MM.1S (cell line): ENCODE measurements around the gene ZDHHC11.

Source experiments
- DNase-seq: peaks from one replicate; pipeline ENCODE4 v3.0.0-alpha.2; 2015
- H2AFZ ChIP-seq: fragments of 300-600 bp; sonication (generic); 2 replicates; pipeline ENCODE4 v1.6.0; 2016; ENCODE audit warnings: antibody characterized with exemption, low read length
- H3F3A ChIP-seq: fragments of 300-600 bp; sonication (generic); 2 replicates; pipeline ENCODE4 v1.6.1; 2016; ENCODE audit warnings: mild to moderate bottlenecking, antibody characterized with exemption, low read length, moderate library complexity, mixed read lengths; ENCODE audit not compliant: insufficient read depth
- H3K27ac ChIP-seq: fragments of 300-600 bp; sonication (generic); 2 replicates; pipeline ENCODE4 v1.5.1; 2016; ENCODE audit warnings: mild to moderate bottlenecking, low read length
- H3K27me3 ChIP-seq: fragments of 300-600 bp; sonication (generic); replicated peaks from 2 replicates; pipeline ENCODE4 v1.6.0; 2016; ENCODE audit warnings: low read length; ENCODE audit not compliant: insufficient read depth
- H3K36me3 ChIP-seq: fragments of 300-600 bp; sonication (generic); replicated peaks from 2 replicates; pipeline ENCODE4 v1.6.1; 2016; ENCODE audit warnings: mild to moderate bottlenecking, low read length, mixed read lengths; ENCODE audit not compliant: insufficient read depth
- H3K4me1 ChIP-seq: fragments of 300-600 bp; sonication (generic); 2 replicates; pipeline ENCODE4 v1.6.1; 2016; ENCODE audit warnings: low read length, mixed read lengths
- H3K4me2 ChIP-seq: fragments of 300-600 bp; sonication (generic); 2 replicates; pipeline ENCODE4 v1.6.0; 2016; ENCODE audit warnings: low read depth, low read length
- H3K4me3 ChIP-seq: fragments of 300-600 bp; sonication (generic); 2 replicates; pipeline ENCODE4 v1.5.1; 2016; ENCODE audit warnings: low read length, mixed read lengths
- H3K79me2 ChIP-seq: fragments of 300-600 bp; sonication (generic); 2 replicates; pipeline ENCODE4 v1.6.1; 2016; ENCODE audit warnings: mixed run types, low read length, mixed read lengths
- H3K9ac ChIP-seq: fragments of 300-600 bp; sonication (generic); 2 replicates; pipeline ENCODE4 v1.6.1; 2016; ENCODE audit warnings: low read length, mixed read lengths
- H3K9me2 ChIP-seq: fragments of 300-600 bp; sonication (generic); replicated peaks from 2 replicates; pipeline ENCODE4 v1.6.1; 2016; ENCODE audit warnings: mild to moderate bottlenecking, low read length, mixed read lengths; ENCODE audit not compliant: insufficient read depth
- H3K9me3 ChIP-seq: fragments of 300-600 bp; sonication (generic); replicated peaks from 2 replicates; pipeline ENCODE4 v1.6.1; 2016; ENCODE audit warnings: mild to moderate bottlenecking, low read length, mixed read lengths; ENCODE audit not compliant: insufficient read depth
- H4K20me1 ChIP-seq: fragments of 300-600 bp; sonication (generic); 2 replicates; pipeline ENCODE4 v1.6.1; 2016; ENCODE audit warnings: mild to moderate bottlenecking, low read length, moderate library complexity, mixed read lengths; ENCODE audit not compliant: insufficient read depth
- EZH2 ChIP-seq: fragments of 300-600 bp; sonication (generic); optimal IDR thresholded peaks from 2 replicates; pipeline ENCODE3; 2017; ENCODE audit warnings: low read depth, mild to moderate bottlenecking, antibody characterized with exemption, low read length, mixed read lengths
- EZH2phosphoT487 ChIP-seq: fragments of 300-600 bp; sonication (generic); IDR thresholded peaks from 2 replicates; pipeline ENCODE4 v1.6.1; 2018; ENCODE audit warnings: antibody characterized with exemption, low read length
- TF ChIP-seq, protein P1 (sequence below): fragments of 300-600 bp; sonication (generic); IDR thresholded peaks from 2 replicates; pipeline ENCODE4 v1.5.1; 2016; ENCODE audit warnings: antibody characterized with exemption, low read length, mixed read lengths

ZDHHC11 gene

DNA sequence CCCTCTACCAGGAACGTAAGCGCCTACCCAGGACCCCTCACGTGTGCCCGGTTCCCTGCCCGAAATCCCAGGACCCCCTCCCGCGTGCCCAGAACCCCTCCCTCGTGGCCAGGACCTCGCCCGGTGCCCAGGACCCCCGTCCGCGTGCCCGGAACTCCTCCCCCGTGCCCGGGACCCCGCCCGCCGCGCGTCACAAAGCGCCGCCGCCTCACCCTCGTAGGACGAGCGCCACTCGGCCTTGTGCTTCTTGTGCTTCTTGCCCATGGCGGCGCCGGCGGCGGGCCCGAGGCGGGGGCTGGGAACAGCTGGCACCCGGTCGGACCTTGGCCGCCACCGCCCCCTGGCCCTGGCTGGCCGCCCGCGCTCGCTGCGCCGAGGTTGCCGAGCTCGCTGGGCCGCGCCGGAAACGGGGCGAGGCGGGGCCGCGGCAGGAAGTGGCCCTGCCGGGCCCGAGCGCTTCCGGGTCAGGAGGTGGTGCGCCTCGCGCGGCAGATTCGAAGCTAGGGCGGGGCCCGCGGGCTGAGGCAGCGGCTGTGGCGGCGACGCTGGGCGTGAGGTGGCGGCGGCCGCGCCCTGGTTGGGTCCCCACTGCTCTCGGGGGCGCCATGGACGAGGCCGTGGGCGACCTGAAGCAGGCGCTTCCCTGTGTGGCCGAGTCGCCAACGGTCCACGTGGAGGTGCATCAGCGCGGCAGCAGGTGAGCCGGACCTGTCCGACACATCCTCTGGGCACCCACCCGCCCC, 41.8 kb upstream of the ZDHHC11 start, which contains the start of the genes BRD9 and TRIP13:
Gene BRD9 (minus strand): TSS at position 408 of the 743 bp plus-strand sequence. CDS start 144 bp downstream, at position 264.
Gene TRIP13 (plus strand): TSS at position 491 of the 743 bp plus-strand sequence. CDS start 115 bp downstream, at position 606.
- Histone ChIP-seq H3K4me1 (peaks cover 26% of the 10 kb centered on the region; the same call in 1 of the 2 replicates), H3K4me3 (peak within 1 kb of the TSS; percentile 96), H2AFZ (peak within 1 kb of the TSS; percentile 65; the same call in 1 of the 2 replicates), H3F3A (0 out of 2 replicates have a peak, but pooled peaks cover 5% of the 10 kb centered on the region), H3K27me3 (no peaks in the 10 kb centered on the region), H3K79me2 (peaks cover 91% of the 10 kb centered on the region), H3K9ac (peak within 1 kb of the TSS; percentile 93), H3K27ac (peak within 1 kb of the TSS; percentile 87), H3K9me3 (no peaks in the 10 kb centered on the region), H3K9me2 (no peaks in the 10 kb centered on the region), H4K20me1 (no peaks in the 10 kb centered on the region), H3K36me3 (peaks cover 34% of the 10 kb centered on the region), H3K4me2 (peak within 1 kb of the TSS; percentile 97)
- DNase-seq: peak; percentile 90
- TF ChIP-seq, protein P1, sequence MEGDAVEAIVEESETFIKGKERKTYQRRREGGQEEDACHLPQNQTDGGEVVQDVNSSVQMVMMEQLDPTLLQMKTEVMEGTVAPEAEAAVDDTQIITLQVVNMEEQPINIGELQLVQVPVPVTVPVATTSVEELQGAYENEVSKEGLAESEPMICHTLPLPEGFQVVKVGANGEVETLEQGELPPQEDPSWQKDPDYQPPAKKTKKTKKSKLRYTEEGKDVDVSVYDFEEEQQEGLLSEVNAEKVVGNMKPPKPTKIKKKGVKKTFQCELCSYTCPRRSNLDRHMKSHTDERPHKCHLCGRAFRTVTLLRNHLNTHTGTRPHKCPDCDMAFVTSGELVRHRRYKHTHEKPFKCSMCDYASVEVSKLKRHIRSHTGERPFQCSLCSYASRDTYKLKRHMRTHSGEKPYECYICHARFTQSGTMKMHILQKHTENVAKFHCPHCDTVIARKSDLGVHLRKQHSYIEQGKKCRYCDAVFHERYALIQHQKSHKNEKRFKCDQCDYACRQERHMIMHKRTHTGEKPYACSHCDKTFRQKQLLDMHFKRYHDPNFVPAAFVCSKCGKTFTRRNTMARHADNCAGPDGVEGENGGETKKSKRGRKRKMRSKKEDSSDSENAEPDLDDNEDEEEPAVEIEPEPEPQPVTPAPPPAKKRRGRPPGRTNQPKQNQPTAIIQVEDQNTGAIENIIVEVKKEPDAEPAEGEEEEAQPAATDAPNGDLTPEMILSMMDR: no peak

DNA sequence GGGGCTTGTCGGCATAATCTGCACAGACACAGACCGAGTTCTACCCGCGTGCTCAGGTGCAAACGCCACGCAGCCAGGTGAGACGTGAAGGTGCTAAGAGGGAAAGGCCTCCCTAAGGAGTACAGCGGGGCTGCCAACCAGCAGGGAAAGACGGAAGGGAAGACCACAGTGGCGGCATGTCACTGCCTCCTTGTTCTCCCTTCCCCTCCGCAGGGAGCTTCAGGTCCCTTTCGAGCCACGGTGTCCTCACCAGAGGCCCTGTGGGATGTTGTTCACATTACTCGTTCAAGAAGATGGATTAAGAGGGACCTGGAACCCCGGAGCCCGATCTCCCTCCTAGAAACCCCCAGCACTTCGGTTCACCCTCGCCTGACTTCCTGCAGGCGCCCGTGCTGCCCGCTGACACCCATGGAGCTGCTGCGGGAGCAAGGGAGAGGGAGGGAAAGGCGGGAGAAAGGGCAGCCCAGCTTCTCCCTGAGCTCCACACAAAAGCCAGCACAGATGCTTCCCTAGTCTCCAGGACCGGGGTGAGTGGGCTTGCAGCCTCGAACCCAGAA, 41.1 kb upstream of the ZDHHC11 start:
- peak overlapping the region; percentile 97 for H3K4me2 ChIP-seq
- no peaks in the 10 kb centered on the region for H4K20me1 ChIP-seq
- H3K36me3 ChIP-seq: peaks cover 38% of the 10 kb centered on the region
- H3K9me2 ChIP-seq: no peaks in the 10 kb centered on the region
- peak overlapping the region; percentile 92 for H3K9ac ChIP-seq
- peak overlapping the region; percentile 96 for H3K4me3 ChIP-seq
- peaks cover 97% of the 10 kb centered on the region for H3K79me2 ChIP-seq
- H2AFZ ChIP-seq: peak overlapping the region; percentile 65; the same call in 1 of the 2 replicates
- peak; percentile 11 for DNase-seq
- H3K27ac ChIP-seq: peak overlapping the region; percentile 36; the same call in 1 of the 2 replicates
- TF ChIP-seq, protein P1: no peak
- TF ChIP-seq EZH2 (no peak), EZH2phosphoT487 (no peak)
- H3K27me3 ChIP-seq: no peaks in the 10 kb centered on the region
- H3F3A ChIP-seq: 0 out of 2 replicates have a peak, but pooled peaks cover 5% of the 10 kb centered on the region
- H3K4me1 ChIP-seq: peaks cover 26% of the 10 kb centered on the region; the same call in 1 of the 2 replicates
- no peaks in the 10 kb centered on the region for H3K9me3 ChIP-seq

DNA sequence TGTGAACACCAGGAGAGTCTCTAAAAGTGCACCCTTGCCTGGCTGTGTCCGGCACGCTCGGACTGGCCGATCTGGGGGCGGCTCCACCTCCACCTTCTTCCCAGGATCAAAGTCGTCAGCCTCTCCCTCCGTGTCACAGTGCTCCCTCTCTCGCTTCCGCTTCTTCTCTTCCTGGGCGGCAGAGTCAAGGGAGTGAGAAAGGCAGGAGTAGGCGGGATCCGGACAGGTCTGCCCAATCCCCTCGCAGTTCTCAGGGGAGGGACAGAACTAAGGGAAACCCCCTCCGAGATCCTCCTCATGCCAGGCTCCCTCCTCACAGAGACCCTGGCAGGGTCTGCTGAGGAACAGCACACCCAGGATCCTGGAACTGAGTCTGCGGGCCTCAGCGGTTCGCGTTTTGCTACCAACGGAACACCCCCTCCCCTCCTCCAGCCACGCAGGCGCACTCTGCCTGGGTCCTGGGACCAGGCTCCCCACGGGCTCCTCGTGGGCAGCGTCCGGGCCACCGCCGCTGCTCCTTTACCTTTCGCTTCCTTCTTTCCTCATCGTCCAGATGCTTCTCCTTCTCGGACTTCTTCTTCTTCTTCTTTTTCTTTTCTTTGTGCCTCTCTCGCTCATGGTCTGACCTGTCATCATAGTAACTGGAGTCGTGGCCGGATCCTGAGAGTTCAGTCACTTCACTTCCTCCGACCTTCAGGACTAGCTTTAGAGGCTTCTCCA, 40.5 kb upstream of the ZDHHC11 start:
- Histone ChIP-seq H3K9ac (peak overlapping the region; percentile 92), H3F3A (0 out of 2 replicates have a peak, but pooled peaks cover 5% of the 10 kb centered on the region), H3K4me2 (peak overlapping the region; percentile 97), H3K36me3 (peaks cover 35% of the 10 kb centered on the region), H3K4me3 (peak overlapping the region; percentile 96), H3K9me2 (no peaks in the 10 kb centered on the region), H3K27ac (no peak overlapping the region), H3K4me1 (peaks cover 26% of the 10 kb centered on the region; the same call in 1 of the 2 replicates), H2AFZ (no peak overlapping the region), H3K79me2 (peaks cover 96% of the 10 kb centered on the region), H4K20me1 (no peaks in the 10 kb centered on the region), H3K9me3 (no peaks in the 10 kb centered on the region), H3K27me3 (no peaks in the 10 kb centered on the region)
- no peak for DNase-seq
- TF ChIP-seq EZH2phosphoT487 (no peak), EZH2 (no peak)
- TF ChIP-seq, protein P1: no peak
